Prostate gland (tissue), 2 donors: Measurements from ENCODE around the gene BRD3OS. TPM values are rescaled to one million over a fixed set of nuclear protein-coding genes. Genes with fewer than 3 reads are reported as not detected.

Source experiments
- DNase-seq: peaks from one replicate; pipeline ENCODE4 v3.0.0-alpha.2; 2019; ENCODE audit warnings: low spot score
- H3K27ac ChIP-seq, 2 donors: fragments of 200-600 bp; sonication (generic); 2 replicates each; pipeline ENCODE4 v1.5.1; 2017 to 2019
- H3K27me3 ChIP-seq: fragments of 200-600 bp; sonication (generic); replicated peaks from 2 replicates; pipeline ENCODE4 v1.5.1; 2019; ENCODE audit not compliant: insufficient read depth
- H3K36me3 ChIP-seq, 2 donors: fragments of 200-600 bp; sonication (generic); 1 replicate in 1 of 2; 2 replicates in 1 of 2; pipeline versions ENCODE4 v1.5.1 to v1.8.1; 2017 to 2019
- H3K4me1 ChIP-seq: fragments of 200-600 bp; sonication (generic); replicated peaks from 2 replicates; pipeline ENCODE4 v1.5.1; 2019
- H3K4me3 ChIP-seq, 2 donors: fragments of 200-600 bp; sonication (generic); 2 replicates each; pipeline ENCODE4 v1.5.1; 2017 to 2019
- H3K9me3 ChIP-seq: fragments of 200-600 bp; sonication (generic); 2 replicates; pipeline ENCODE4 v1.5.1; 2017
- POLR2A ChIP-seq: fragments of 450-650 bp; IDR thresholded peaks from one replicate; pipeline ENCODE4 v1.6.1; 2016; ENCODE audit warnings: antibody characterized with exemption, mild to moderate bottlenecking
- POLR2AphosphoS5 ChIP-seq: sonication (generic); formaldehyde crosslinking; IDR thresholded peaks from one replicate; pipeline ENCODE4 v1.6.1; 2017; ENCODE audit warnings: antibody characterized with exemption
- WGBS: methylation state at CpG from one replicate; pipeline ENCODE4 v1.1.5; 2018; 5-methylcytosine and 5-hydroxymethylcytosine counted together
- intact Hi-C: fragments of 100-400 bp; cut with DNase I; formaldehyde crosslinking; loops from one replicate; pipeline ENCODE4 v1.14.2; 2022
- total RNA-seq, 2 donors: library from RNA; depleted of rRNA; stranded (reverse); fragments of >200 nt; gene quantifications; one replicate each; pipeline ENCODE4 v1.1.0, GENCODE V29; 2016
- TF ChIP-seq, protein P1 (sequence below), 4 experiments: fragments of 200-600 bp in 2 of 4; fragments of 450-650 bp in 2 of 4; sonication (generic) in 2 of 4; IDR thresholded peaks; 1 replicate in 3 of 4; 2 replicates in 1 of 4; pipeline ENCODE4 v1.5.1; 2016 to 2019; ENCODE audit warnings: antibody characterized with exemption in 4 of 4, mild to moderate bottlenecking in 2 of 4, moderate library complexity in 2 of 4

The BRD3OS gene
- total RNA-seq, 2 donors from 2014 or later, result 16.2 to 30.1 TPM

DNA sequence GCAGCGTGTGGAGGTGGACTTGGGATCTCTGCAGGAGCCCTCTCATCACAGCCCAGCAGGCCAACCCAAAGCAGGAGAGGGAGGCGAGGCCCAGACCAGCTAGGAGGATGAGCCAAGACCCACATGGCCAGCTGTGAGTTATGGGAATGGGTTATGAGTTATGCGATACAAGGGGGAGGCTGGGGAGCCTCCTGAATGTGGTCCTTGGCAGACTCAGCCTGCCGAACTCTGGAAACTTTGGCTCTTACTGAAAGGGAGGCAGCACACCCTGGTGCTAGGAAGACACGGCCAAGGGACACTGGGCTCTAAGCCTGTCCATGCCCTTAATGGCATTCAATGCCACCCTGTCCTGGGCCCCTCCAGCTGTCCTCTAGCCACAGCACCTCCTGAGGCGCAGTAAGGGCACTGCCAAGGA lies 25.4 kb upstream of the BRD3OS start:
- 75% methylated on average over 6 of the region's 6 CpGs for WGBS
- no peak for DNase-seq
- TF ChIP-seq, protein P1, sequence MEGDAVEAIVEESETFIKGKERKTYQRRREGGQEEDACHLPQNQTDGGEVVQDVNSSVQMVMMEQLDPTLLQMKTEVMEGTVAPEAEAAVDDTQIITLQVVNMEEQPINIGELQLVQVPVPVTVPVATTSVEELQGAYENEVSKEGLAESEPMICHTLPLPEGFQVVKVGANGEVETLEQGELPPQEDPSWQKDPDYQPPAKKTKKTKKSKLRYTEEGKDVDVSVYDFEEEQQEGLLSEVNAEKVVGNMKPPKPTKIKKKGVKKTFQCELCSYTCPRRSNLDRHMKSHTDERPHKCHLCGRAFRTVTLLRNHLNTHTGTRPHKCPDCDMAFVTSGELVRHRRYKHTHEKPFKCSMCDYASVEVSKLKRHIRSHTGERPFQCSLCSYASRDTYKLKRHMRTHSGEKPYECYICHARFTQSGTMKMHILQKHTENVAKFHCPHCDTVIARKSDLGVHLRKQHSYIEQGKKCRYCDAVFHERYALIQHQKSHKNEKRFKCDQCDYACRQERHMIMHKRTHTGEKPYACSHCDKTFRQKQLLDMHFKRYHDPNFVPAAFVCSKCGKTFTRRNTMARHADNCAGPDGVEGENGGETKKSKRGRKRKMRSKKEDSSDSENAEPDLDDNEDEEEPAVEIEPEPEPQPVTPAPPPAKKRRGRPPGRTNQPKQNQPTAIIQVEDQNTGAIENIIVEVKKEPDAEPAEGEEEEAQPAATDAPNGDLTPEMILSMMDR (IDR thresholded peaks at IDR 0.05), result no peak
- no peak for TF ChIP-seq POLR2A
- no peak for TF ChIP-seq POLR2AphosphoS5
- H3K27ac ChIP-seq, result no peak overlapping the region
- intact Hi-C loops, result no loop called here
- H3K36me3 ChIP-seq, result no peaks in the 10 kb centered on the region
- H3K9me3 ChIP-seq, result no peaks in the 10 kb centered on the region
- no peaks in the 10 kb centered on the region for H3K4me1 ChIP-seq
- H3K27me3 ChIP-seq, result no peaks in the 10 kb centered on the region
- no peak overlapping the region for H3K4me3 ChIP-seq

DNA sequence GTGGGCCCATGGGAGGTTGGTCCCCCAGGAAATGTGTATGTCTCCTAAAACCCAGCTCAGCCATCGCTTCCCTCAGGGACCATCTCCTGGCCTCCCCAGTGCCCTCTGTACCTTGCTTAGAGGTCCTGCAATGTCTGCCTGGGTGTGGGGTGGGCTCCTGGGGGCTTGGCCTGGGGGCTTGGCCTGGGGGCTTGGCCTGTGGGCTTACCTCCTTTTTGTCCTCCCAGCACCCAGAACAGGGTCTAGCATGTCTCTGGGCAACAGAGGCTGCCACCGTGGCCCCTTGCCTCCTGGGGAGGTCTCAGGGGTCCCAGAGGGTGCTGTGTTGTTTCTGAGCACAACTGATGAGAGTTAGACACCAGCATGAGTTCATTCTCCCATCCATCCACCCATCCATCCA lies 22.5 kb upstream of the BRD3OS start:
- Histone ChIP-seq H3K27ac (no peak overlapping the region), H3K27me3 (no peaks in the 10 kb centered on the region), H3K4me1 (no peaks in the 10 kb centered on the region), H3K9me3 (no peaks in the 10 kb centered on the region), H3K4me3 (no peak overlapping the region), H3K36me3 (no peaks in the 10 kb centered on the region)
- DNase-seq, result no peak
- intact Hi-C loops, result no loop called here
- WGBS, result 100% methylated on average over 1 of the region's 2 CpGs
- TF ChIP-seq POLR2AphosphoS5 (no peak), POLR2A (no peak)
- TF ChIP-seq, protein P1 (IDR thresholded peaks at IDR 0.05), result no peak

DNA sequence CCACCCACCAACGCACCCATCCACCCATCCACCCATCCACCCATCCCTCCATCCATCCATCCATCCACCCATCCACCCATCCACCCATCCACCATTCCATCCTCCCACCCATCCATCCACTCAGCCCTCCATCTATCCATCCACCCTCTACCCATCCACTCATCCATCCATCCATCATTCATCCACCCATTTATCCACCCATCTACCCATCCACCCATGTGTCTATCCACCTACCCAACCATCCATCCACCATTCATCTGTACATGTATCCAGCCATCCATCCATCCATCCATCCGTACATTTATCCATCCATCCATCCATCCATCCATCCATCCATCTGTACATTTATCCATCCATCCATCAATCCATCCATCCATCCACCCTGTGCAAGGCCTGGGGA lies 22.0 kb upstream of the BRD3OS start:
- Histone ChIP-seq H3K27me3 (no peaks in the 10 kb centered on the region), H3K27ac (no peak overlapping the region), H3K36me3 (no peaks in the 10 kb centered on the region), H3K9me3 (no peaks in the 10 kb centered on the region), H3K4me1 (no peaks in the 10 kb centered on the region), H3K4me3 (no peak overlapping the region)
- intact Hi-C loops, result no loop called here
- TF ChIP-seq POLR2AphosphoS5 (no peak), POLR2A (no peak)
- TF ChIP-seq, protein P1 (IDR thresholded peaks at IDR 0.05), result no peak
- DNase-seq, result no peak
- 97% methylated on average over 2 of the region's 2 CpGs for whole genome bisulfite sequencing

- TF ChIP-seq POLR2AphosphoS5 (no peak), POLR2A (no peak)
- TF ChIP-seq, protein P1 (IDR thresholded peaks at IDR 0.05), result no peak
- H3K27ac ChIP-seq, result no peak overlapping the region
- H3K4me1 ChIP-seq, result no peaks in the 10 kb centered on the region
- 72% methylated on average over 17 of the region's 20 CpGs for WGBS
- H3K4me3 ChIP-seq, result no peak overlapping the region
- no peaks in the 10 kb centered on the region for H3K9me3 ChIP-seq
- no peaks in the 10 kb centered on the region for H3K36me3 ChIP-seq
- H3K27me3 ChIP-seq, result no peaks in the 10 kb centered on the region
- intact Hi-C loops, result no loop called here
- DNase-seq, result no peak
These were observed 21.0 kb upstream of the BRD3OS start for GRCh38 chr9:134004131-134004873.

- no peaks in the 10 kb centered on the region for H3K27me3 ChIP-seq
- no peaks in the 10 kb centered on the region for H3K9me3 ChIP-seq
- H3K4me3 ChIP-seq, result no peak overlapping the region
- WGBS, result 85% methylated on average over 14 of the region's 14 CpGs
- no peaks in the 10 kb centered on the region for H3K36me3 ChIP-seq
- H3K27ac ChIP-seq, result no peak overlapping the region
- TF ChIP-seq, protein P1 (IDR thresholded peaks at IDR 0.05), result no peak
- TF ChIP-seq POLR2A (no peak), POLR2AphosphoS5 (no peak)
- no peaks in the 10 kb centered on the region for H3K4me1 ChIP-seq
- intact Hi-C loops, result no loop called here
- no peak for DNase-seq
These were observed 20.4 kb upstream of the BRD3OS start for GRCh38 chr9:134004881-134005280.
